ENCODE results near the gene PLET1.

- TF ChIP-seq CTCF (conservative IDR thresholded peaks at IDR 0.05; ENCODE audit: low read length) (no peak), EZH2phosphoT487 (IDR thresholded peaks at IDR 0.05; ENCODE audit: borderline replicate concordance, low read depth, low read length) (no peak)
Observed at GRCh38 chr11:112237451-112237850, 23.2 kb downstream of the PLET1 start.
